Choroid plexus epithelial cell (primary cell): ENCODE results near the gene TXNRD3.

Experiments
- DNase-seq: peaks from one replicate; pipeline ENCODE4 v3.0.0-alpha.2; 2010; ENCODE audit warnings: low read depth
- H3K4me3 ChIP-seq: 2 replicates; pipeline ENCODE4 v1.5.1; 2011; ENCODE audit warnings: low read depth, mild to moderate bottlenecking, control low read depth, low read length, moderate library complexity
- CTCF ChIP-seq: conservative IDR thresholded peaks from 2 replicates; pipeline ENCODE4 v1.5.1; 2011; ENCODE audit warnings: low read depth, mild to moderate bottlenecking, control low read depth, inconsistent platforms, low read length, moderate library complexity

The TXNRD3 gene

GRCh38 chr3:126557761-126558160 lies 97.2 kb downstream of the TXNRD3 start:
- no peak for TF ChIP-seq CTCF
- H3K4me3 ChIP-seq: no peak overlapping the region
- no peak for DNase-seq

GRCh38 chr3:126557415-126557745 lies 97.5 kb downstream of the TXNRD3 start:
- H3K4me3 ChIP-seq: no peak overlapping the region
- TF ChIP-seq CTCF: no peak

More at GRCh38 chr3:126557415-126557745, 97.5 kb downstream of the TXNRD3 start:
- no peak for DNase-seq
